Measurements from ENCODE around the gene DYNC1I2. TPM values are rescaled to one million over a fixed set of nuclear protein-coding genes. Genes with fewer than 3 reads are reported as not detected.

Gene DYNC1I2
- total RNA-seq, 1 donor from 2014 or later, result 89.1 TPM

- H3K4me1 ChIP-seq, result no peaks in the 10 kb centered on the region
- DNase-seq (no peak), ATAC-seq (no peak)
- intact Hi-C loops (cut with DNase I), result no loop called here
- no peak overlapping the region for H3K4me3 ChIP-seq
- H3K36me3 ChIP-seq, result peaks cover 19% of the 10 kb centered on the region
- H3K27ac ChIP-seq, result no peak overlapping the region
- no peaks in the 10 kb centered on the region for H3K27me3 ChIP-seq
- no peak for TF ChIP-seq CTCF (IDR thresholded peaks at IDR 0.05)
- H3K9me3 ChIP-seq, result no peaks in the 10 kb centered on the region
These were observed 106.7 kb downstream of the DYNC1I2 start for GRCh38 chr2:171793691-171794678.

GRCh38 chr2:171794918-171795317 is 107.6 kb downstream of the DYNC1I2 start:
- Histone ChIP-seq H3K27me3 (no peaks in the 10 kb centered on the region), H3K4me1 (no peaks in the 10 kb centered on the region), H3K36me3 (peaks cover 23% of the 10 kb centered on the region), H3K9me3 (no peaks in the 10 kb centered on the region), H3K4me3 (no peak overlapping the region), H3K27ac (no peak overlapping the region)
- DNase-seq (no peak), ATAC-seq (no peak)
- intact Hi-C loops (cut with DNase I), result no loop called here
- TF ChIP-seq CTCF (IDR thresholded peaks at IDR 0.05), result no peak

Other genes with a start within 250 kb of the DYNC1I2 start
- 313 TPM for gene CYBRD1, start 165.0 kb upstream of the DYNC1I2 start, total RNA-seq
- gene SLC25A12, start 206.8 kb downstream of the DYNC1I2 start, total RNA-seq, result 11.5 TPM
- 24.8 TPM for gene HAT1, start 235.0 kb downstream of the DYNC1I2 start, total RNA-seq

All from upper lobe of right lung (tissue), 1 donor.